ENCODE data around the gene POU2F1. TPM values are rescaled to one million over a fixed set of nuclear protein-coding genes. Genes with fewer than 3 reads are reported as not detected.
A peak's percentile ranks its signal among the peaks of the same experiment; 100 is the strongest.

Gene POU2F1
- total RNA-seq, 1 experiment from 2014 or later, result 11.6 TPM

GRCh38 chr1:167305059-167305705 lies 84.5 kb downstream of the POU2F1 start:
- intact Hi-C loops (cut with micrococcal nuclease), result no loop called here
- Mint-ChIP-seq H3K4me1 (ENCODE audit: insufficient read depth, unreplicated experiment) (peaks cover 24% of the 10 kb centered on the region), H3K27me3 (ENCODE audit: insufficient read depth, unreplicated experiment) (no peaks in the 10 kb centered on the region), H3K36me3 (ENCODE audit: insufficient read depth, unreplicated experiment) (no peaks in the 10 kb centered on the region), H3K4me3 (ENCODE audit: unreplicated experiment) (no peak overlapping the region), H3K9me3 (ENCODE audit: unreplicated experiment) (no peaks in the 10 kb centered on the region), H3K27ac (ENCODE audit: low read depth, unreplicated experiment) (peak overlapping the region; percentile 82)
- no peak for TF ChIP-seq CTCF (IDR thresholded peaks at IDR 0.05; ENCODE audit: unreplicated experiment)
- BruUV-seq (replicated peaks), result no TSS peak
- ChIA-PET POLR2A (interaction anchor here (0.6 to 1.4 kb wide), 12 partner anchors 9 to 808 kb away, joined by 3 to 5 read pairs (median 3); no protein-coding TSS in a partner anchor), CTCF (interaction anchor here (0.6 to 2.4 kb wide), 6 partner anchors 14 to 162 kb away, joined by 3 to 9 read pairs (median 3); no protein-coding TSS in a partner anchor)
- no peak for DNase-seq (ENCODE audit: unreplicated experiment)

- Mint-ChIP-seq H3K4me1 (ENCODE audit: insufficient read depth, unreplicated experiment) (peaks cover 29% of the 10 kb centered on the region), H3K27ac (ENCODE audit: low read depth, unreplicated experiment) (peak overlapping the region; percentile 82), H3K27me3 (ENCODE audit: insufficient read depth, unreplicated experiment) (no peaks in the 10 kb centered on the region), H3K9me3 (ENCODE audit: unreplicated experiment) (no peaks in the 10 kb centered on the region), H3K4me3 (ENCODE audit: unreplicated experiment) (no peak overlapping the region), H3K36me3 (ENCODE audit: insufficient read depth, unreplicated experiment) (no peaks in the 10 kb centered on the region)
- CTCF ChIA-PET, result interaction anchor here (0.6 to 2.4 kb wide), 6 partner anchors 13 to 162 kb away, joined by 3 to 9 read pairs (median 3); no protein-coding TSS in a partner anchor
- DNase-seq (ENCODE audit: unreplicated experiment), result peak; percentile 52
- BruUV-seq (replicated peaks), result no TSS peak
- TF ChIP-seq CTCF (IDR thresholded peaks at IDR 0.05; ENCODE audit: unreplicated experiment), result no peak
- intact Hi-C loops (cut with micrococcal nuclease), result no loop called here
- POLR2A ChIA-PET, result interaction anchor here (0.6 to 1.4 kb wide), 10 partner anchors 10 to 807 kb away, joined by 3 to 5 read pairs (median 3); no protein-coding TSS in a partner anchor
These were observed 85.1 kb downstream of the POU2F1 start for GRCh38 chr1:167305706-167306277.

GRCh38 chr1:167310732-167311131 lies 90.0 kb downstream of the POU2F1 start:
- H3K36me3 Mint-ChIP-seq (ENCODE audit: insufficient read depth, unreplicated experiment), result no peaks in the 10 kb centered on the region
- BruUV-seq (replicated peaks), result no TSS peak

More at GRCh38 chr1:167310732-167311131, 90.0 kb downstream of the POU2F1 start:
- intact Hi-C loops (cut with micrococcal nuclease), result no loop called here
- DNase-seq (ENCODE audit: unreplicated experiment), result no peak
- Mint-ChIP-seq H3K27ac (ENCODE audit: low read depth, unreplicated experiment) (no peak overlapping the region), H3K4me1 (ENCODE audit: insufficient read depth, unreplicated experiment) (peaks cover 22% of the 10 kb centered on the region), H3K4me3 (ENCODE audit: unreplicated experiment) (no peak overlapping the region), H3K27me3 (ENCODE audit: insufficient read depth, unreplicated experiment) (no peaks in the 10 kb centered on the region), H3K9me3 (ENCODE audit: unreplicated experiment) (no peaks in the 10 kb centered on the region)
- ChIA-PET CTCF (interaction anchor here (0.6 to 1.9 kb wide), 4 partner anchors 32 to 1980 kb away, joined by 3 to 8 read pairs (median 3); no protein-coding TSS in a partner anchor), POLR2A (interaction anchor here (0.6 to 1.2 kb wide), 2 partner anchors 13 to 336 kb away, joined by 4 to 5 read pairs; no protein-coding TSS in a partner anchor)
- TF ChIP-seq CTCF (IDR thresholded peaks at IDR 0.05; ENCODE audit: unreplicated experiment), result no peak
